GM12864 (cell line): ENCODE measurements around the gene UBAP1.
"Not testable (repeated sequence)": the region's sequence is repeated elsewhere in the genome, so short reads cannot be mapped to it uniquely, and the experiment has no call there.

ENCODE experiments used
- DNase-seq: peaks from one replicate; pipeline ENCODE4 v3.0.0-alpha.2; 2011; ENCODE audit warnings: low read depth
- H3K4me3 ChIP-seq: 2 replicates; pipeline ENCODE4 v1.5.1; 2011; ENCODE audit warnings: mild to moderate bottlenecking, low read depth, low read length, control low read depth
- CTCF ChIP-seq: IDR thresholded peaks from 2 replicates; pipeline ENCODE4 v1.5.1; 2011; ENCODE audit warnings: low read depth, mild to moderate bottlenecking, moderate library complexity, low read length, control low read depth, inconsistent platforms; ENCODE audit errors: missing control alignments

Gene UBAP1

GRCh38 chr9:34211395-34211794 is 32.6 kb downstream of the UBAP1 start:
- no peak for TF ChIP-seq CTCF
- no peak for DNase-seq
- no peak overlapping the region for H3K4me3 ChIP-seq

DNA sequence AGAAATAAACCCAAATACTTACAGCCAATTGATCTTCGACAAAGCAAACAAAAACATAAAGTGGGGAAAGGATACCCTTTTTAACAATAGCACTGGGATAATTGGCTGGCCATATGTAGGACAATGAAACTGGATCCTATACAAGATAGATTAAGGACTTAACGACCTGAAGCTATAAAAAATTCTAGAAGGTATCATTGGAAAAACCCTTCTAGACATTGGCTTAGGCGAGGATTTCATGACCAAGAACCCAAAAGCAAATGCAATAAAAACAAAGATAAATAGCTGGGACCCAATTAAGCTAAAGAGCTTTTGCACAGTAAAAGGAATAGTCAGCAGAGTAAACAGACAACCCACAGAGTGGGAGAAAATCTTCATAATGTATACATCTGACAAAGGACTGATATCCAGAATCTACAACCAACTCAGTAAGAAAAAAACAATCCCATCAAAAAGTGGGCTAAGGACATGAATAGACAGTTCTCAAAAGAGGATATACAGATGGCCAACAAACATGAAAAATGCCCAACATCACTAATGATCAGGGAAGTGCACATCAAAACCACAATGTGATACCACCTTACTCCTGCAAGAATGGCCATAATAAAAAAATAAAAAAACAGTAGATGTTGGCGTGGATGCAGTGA is 35.6 kb downstream of the UBAP1 start:
- DNase-seq, result not testable (repeated sequence)

GRCh38 chr9:34216325-34216724 is 37.5 kb downstream of the UBAP1 start:
- no peak overlapping the region for H3K4me3 ChIP-seq
- TF ChIP-seq CTCF, result no peak
- DNase-seq, result no peak

More for the DNA sequence above, 35.6 kb downstream of the UBAP1 start:
- H3K4me3 ChIP-seq, result not testable (repeated sequence)

DNA sequence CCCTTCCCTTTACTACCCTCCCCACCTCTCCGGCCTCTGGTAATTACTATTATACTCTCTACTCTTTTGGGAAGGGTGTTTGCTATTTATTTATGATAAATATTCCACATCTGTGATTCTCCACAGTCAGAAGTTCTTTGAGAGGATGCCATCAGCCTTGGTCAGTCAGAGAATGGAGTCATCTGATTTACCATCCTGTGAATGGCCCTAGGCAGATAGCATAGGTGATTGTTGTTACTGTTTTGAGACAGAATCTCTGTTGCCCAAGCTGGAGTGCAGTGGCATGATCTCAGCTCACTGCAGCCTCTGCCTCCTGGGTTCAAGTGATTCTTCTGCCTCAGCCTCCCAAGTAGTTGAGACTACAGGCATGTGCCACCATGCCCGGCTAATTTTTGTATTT is 38.2 kb downstream of the UBAP1 start:
- not testable (repeated sequence) for H3K4me3 ChIP-seq, DNase-seq

DNA sequence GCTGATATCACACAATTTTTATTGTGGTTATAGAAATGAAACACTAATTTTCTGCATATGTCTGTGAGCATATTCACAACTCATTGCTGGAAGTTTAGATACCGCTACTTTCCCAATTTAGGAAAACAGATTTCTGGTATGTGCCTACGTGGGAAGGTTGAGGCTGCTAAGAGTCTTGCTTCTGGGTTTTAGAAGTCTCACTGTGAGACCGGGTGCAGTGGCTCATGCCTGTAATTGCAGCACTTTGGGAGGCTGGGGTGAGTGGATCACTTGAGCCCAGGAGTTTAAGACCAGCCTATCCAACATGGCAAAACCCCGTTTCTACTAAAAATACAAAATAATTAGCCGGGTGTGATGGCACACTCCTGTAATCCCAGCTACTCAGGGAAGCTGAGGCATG is 39.6 kb downstream of the UBAP1 start:
- H3K4me3 ChIP-seq, result no peak overlapping the region
- DNase-seq, result no peak
- TF ChIP-seq CTCF, result no peak

DNA sequence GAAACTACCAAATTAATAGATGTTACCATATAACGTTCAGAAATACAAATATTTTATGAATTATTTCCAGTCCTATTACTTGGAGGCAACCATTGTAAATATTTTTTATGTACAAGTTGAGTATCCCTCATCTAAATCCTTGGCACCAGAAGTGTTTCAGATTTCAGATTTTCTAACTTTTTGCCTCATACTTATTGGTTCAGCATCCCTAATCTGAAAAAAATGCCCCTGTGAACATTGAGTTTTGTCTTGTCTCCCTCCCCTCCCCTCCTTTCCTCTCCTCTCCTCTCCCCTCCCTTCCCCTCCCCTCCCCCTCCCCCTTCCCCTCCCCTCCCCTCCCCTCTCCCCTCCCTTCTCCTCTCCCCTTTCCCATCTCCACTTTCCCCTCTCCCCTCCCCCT is 40.6 kb downstream of the UBAP1 start:
- no peak for TF ChIP-seq CTCF
- no peak for DNase-seq
- no peak overlapping the region for H3K4me3 ChIP-seq

DNA sequence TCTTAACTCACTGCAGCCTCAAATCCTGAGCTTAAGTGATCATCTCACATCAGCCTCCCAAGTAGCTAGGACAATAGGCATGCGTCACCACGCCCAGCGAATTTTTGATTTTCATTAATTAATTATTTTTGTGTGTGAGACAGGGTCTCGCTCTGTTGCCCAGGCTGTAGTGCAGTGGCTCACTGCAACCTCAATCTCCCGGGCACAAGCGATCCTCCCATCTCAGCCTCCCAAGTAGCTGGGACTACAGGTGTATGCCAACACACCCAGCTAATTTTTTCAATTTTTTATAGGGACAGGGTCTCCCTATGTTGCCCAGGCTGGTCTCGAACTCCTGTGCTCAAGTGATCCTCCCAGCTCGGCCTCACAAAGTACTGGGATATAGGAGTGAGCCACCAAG is 41.4 kb downstream of the UBAP1 start:
- DNase-seq, result no peak
- TF ChIP-seq CTCF, result no peak
- no peak overlapping the region for H3K4me3 ChIP-seq

DNA sequence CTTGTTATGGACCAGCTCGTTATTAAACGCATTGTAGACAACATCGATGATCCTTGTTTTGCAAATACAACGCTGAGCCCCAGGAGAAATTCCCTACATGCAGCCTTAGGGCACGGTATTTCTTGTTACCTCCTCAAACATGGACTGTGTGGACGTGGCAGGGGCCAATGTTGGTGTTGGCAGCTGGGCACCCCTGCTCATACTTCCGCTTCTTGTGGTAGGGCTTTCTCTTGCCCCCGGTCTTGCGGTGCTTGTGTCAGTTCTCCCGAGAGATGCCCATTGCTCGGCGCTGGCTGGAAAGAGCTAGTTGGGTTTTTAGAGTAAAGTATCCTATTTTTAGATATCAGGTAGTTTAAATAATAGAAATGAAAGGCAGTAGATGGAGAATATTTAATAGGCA is 45.5 kb downstream of the UBAP1 start:
- TF ChIP-seq CTCF, result no peak
- no peak for DNase-seq
- no peak overlapping the region for H3K4me3 ChIP-seq

DNA sequence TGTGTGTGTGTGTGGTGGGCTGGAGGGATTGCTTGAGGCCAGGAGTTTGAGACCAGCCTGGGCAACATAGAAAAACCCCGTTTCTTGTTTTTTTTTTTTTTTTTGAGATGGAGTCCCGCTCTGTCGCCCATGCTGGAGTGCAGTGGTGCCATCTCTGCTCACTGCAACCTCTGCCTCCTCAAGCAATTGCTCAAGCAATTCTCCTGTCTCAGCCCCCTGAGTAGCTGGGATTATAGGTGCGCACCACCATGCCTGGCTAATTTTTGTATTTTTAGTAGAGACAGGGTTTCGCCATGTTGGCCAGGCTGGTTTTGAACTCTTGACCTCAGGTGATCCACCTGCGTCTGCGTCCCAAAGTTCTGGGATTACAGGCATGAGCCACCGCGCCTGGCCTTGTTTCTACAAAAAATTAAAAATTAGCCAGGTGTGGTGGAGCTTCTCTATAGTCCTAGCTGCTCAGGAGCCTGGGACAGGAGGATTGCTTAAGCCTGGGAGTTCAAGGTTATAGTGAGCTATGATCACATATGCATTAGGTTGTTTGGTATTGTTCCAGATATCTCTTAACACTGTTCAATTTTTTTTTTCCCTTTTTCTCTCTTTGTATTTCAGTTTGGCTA is 47.4 kb downstream of the UBAP1 start:
- not testable (repeated sequence) for DNase-seq, H3K4me3 ChIP-seq
